SK-N-SH (cell line): ENCODE measurements around the gene DCTN3. TPM values are rescaled to one million over a fixed set of nuclear protein-coding genes. Genes with fewer than 3 reads are reported as not detected.

Experiments
- CTCF ChIA-PET: fragments of 300-600, 350-600 bp; formaldehyde crosslinking; extraction: SDS; loops from one replicate; lab custom pipeline; 2021; lab: Yijun Ruan, JAX
- POLR2A ChIA-PET: fragments of 350-600 bp; sonication (Branson Sonifier 250); formaldehyde crosslinking; extraction: SDS; loops from one replicate; lab custom pipeline; 2020; ENCODE audit warnings: antibody characterized with exemption, inconsistent platforms; lab: Yijun Ruan, JAX
- DNase-seq: peaks from one replicate; pipeline ENCODE4 v3.0.0; 2012
- H2AFZ ChIP-seq: fragments of 200-600 bp; sonication (generic); 2 replicates; pipeline ENCODE4 v1.8.1; 2016; ENCODE audit warnings: antibody characterized with exemption, mild to moderate bottlenecking, low read depth
- H3F3A ChIP-seq: fragments of 200-600 bp; sonication (generic); replicated peaks from 2 replicates; pipeline ENCODE3; 2016; ENCODE audit warnings: antibody characterized with exemption, mild to moderate bottlenecking; ENCODE audit not compliant: insufficient read depth
- H3K27ac ChIP-seq, 2 experiments: fragments of 200-500 bp in 1 of 2; fragments of 200-600 bp in 1 of 2; sonication (Bioruptor generic) in 1 of 2; sonication (generic), shearing (Covaris generic) in 1 of 2; 2 replicates each; pipeline versions ENCODE4 v1.5.1 to v1.6.1; 2014 to 2016; ENCODE audit warnings: low read depth in 2 of 2, inconsistent platforms in 1 of 2, low read length in 1 of 2, mild to moderate bottlenecking in 1 of 2, mixed read lengths in 1 of 2
- H3K27me3 ChIP-seq: fragments of 200-600 bp; sonication (generic), shearing (Covaris generic); 2 replicates; pipeline ENCODE4 v1.6.1; 2016; ENCODE audit warnings: mixed run types; ENCODE audit not compliant: insufficient read depth
- H3K36me3 ChIP-seq, 2 experiments: fragments of 200-500 bp in 1 of 2; fragments of 200-600 bp in 1 of 2; sonication (Bioruptor generic) in 1 of 2; sonication (generic) in 1 of 2; replicated peaks in 1 of 2; 2 replicates each; pipeline versions ENCODE3 to v1.5.1; 2014 to 2016; ENCODE audit warnings: low read length in 1 of 2, mild to moderate bottlenecking in 1 of 2; ENCODE audit not compliant: insufficient read depth in 2 of 2, control insufficient read depth in 1 of 2
- H3K4me1 ChIP-seq, 2 experiments: fragments of 200-500 bp in 1 of 2; fragments of 200-600 bp in 1 of 2; sonication (Bioruptor generic) in 1 of 2; sonication (generic), shearing (Covaris generic) in 1 of 2; 2 replicates each; pipeline versions ENCODE4 v1.5.1 to v1.6.1; 2014 to 2016; ENCODE audit warnings: low read depth in 1 of 2, low read length in 1 of 2, mixed run types in 1 of 2; ENCODE audit not compliant: insufficient read depth in 2 of 2, control insufficient read depth in 1 of 2
- H3K4me2 ChIP-seq: fragments of 200-600 bp; sonication (generic), shearing (Covaris generic); 2 replicates; pipeline ENCODE4 v1.6.1; 2017; ENCODE audit warnings: mixed run types
- H3K4me3 ChIP-seq, 2 experiments: fragments of 200-500 bp in 1 of 2; fragments of 200-600 bp in 1 of 2; sonication (Bioruptor generic) in 1 of 2; sonication (generic), shearing (Covaris generic) in 1 of 2; 2 replicates each; pipeline versions ENCODE4 v1.5.1 to v1.8.1; 2014 to 2016; ENCODE audit warnings: low read depth in 2 of 2, inconsistent platforms in 1 of 2, low read length in 1 of 2, mild to moderate bottlenecking in 1 of 2, mixed read lengths in 1 of 2, moderate library complexity in 1 of 2
- H3K79me2 ChIP-seq: fragments of 200-600 bp; sonication (generic); 2 replicates; pipeline ENCODE4 v1.8.1; 2017; ENCODE audit warnings: mild to moderate bottlenecking; ENCODE audit not compliant: insufficient read depth
- H3K9ac ChIP-seq: fragments of 200-600 bp; sonication (generic); 2 replicates; pipeline ENCODE4 v1.6.1; 2017; ENCODE audit warnings: mixed run types
- H3K9me2 ChIP-seq: fragments of 200-600 bp; sonication (generic); 2 replicates; pipeline ENCODE4 v1.6.1; 2017; ENCODE audit warnings: mixed run types
- H3K9me3 ChIP-seq: fragments of 200-600 bp; sonication (generic); 2 replicates; pipeline ENCODE4 v1.6.1; 2017; ENCODE audit warnings: mixed run types, mild to moderate bottlenecking, moderate library complexity
- H4K20me1 ChIP-seq: fragments of 200-600 bp; sonication (generic); 2 replicates; pipeline ENCODE4 v1.6.1; 2017; ENCODE audit warnings: mild to moderate bottlenecking, mixed run types; ENCODE audit not compliant: insufficient read depth
- ELF1 ChIP-seq: IDR thresholded peaks from 2 replicates; pipeline ENCODE4 v1.4.0; 2012
- EZH2phosphoT487 ChIP-seq: fragments of 200-600 bp; sonication (generic); IDR thresholded peaks from 2 replicates; pipeline ENCODE4 v1.6.1; 2017; ENCODE audit warnings: low read depth, mixed run types, mild to moderate bottlenecking, antibody characterized with exemption, moderate library complexity, borderline replicate concordance
- FOSL2 ChIP-seq: IDR thresholded peaks from 2 replicates; pipeline ENCODE4 v1.4.0; 2012; ENCODE audit warnings: low read depth, mild to moderate bottlenecking, moderate library complexity, borderline replicate concordance
- GATA2 ChIP-seq: sonication (generic); formaldehyde crosslinking; IDR thresholded peaks from 2 replicates; pipeline ENCODE4 v1.5.0; 2020; ENCODE audit warnings: mild to moderate bottlenecking, missing genetic modification reagents
- JUND ChIP-seq: IDR thresholded peaks from 2 replicates; pipeline ENCODE4 v1.4.0; 2012
- MEF2A ChIP-seq: IDR thresholded peaks from 2 replicates; pipeline ENCODE4 v1.4.0; 2012; ENCODE audit warnings: low read depth, borderline replicate concordance
- MXI1 ChIP-seq: IDR thresholded peaks from 2 replicates; pipeline ENCODE4 v1.6.1; 2012; ENCODE audit warnings: mild to moderate bottlenecking, low read depth, low read length, improper control_type of control experiment
- NFIC ChIP-seq: IDR thresholded peaks from 2 replicates; pipeline ENCODE4 v1.4.0; 2012; ENCODE audit warnings: borderline replicate concordance
- POLR2AphosphoS5 ChIP-seq: IDR thresholded peaks from 2 replicates; pipeline ENCODE4 v1.6.1; 2012; ENCODE audit warnings: low read depth, low read length
- RCOR1 ChIP-seq: fragments of 150-350 bp; IDR thresholded peaks from 2 replicates; pipeline ENCODE4 v1.6.1; 2017; ENCODE audit warnings: antibody characterized with exemption, low read length
- RXRA ChIP-seq: IDR thresholded peaks from 2 replicates; pipeline ENCODE4 v1.4.0; 2012; ENCODE audit warnings: low read depth, mild to moderate bottlenecking, borderline replicate concordance
- SMC3 ChIP-seq: IDR thresholded peaks from 2 replicates; pipeline ENCODE4 v1.6.1; 2012; ENCODE audit warnings: low read depth, low read length, improper control_type of control experiment
- YY1 ChIP-seq: IDR thresholded peaks from 2 replicates; pipeline ENCODE4 v1.4.0; 2012; ENCODE audit warnings: low read depth, mild to moderate bottlenecking
- WGBS: methylation state at CpG from one replicate; pipeline ENCODE4 v1.1.6; 2017; ENCODE audit warnings: low lambda C conversion rate; 5-methylcytosine and 5-hydroxymethylcytosine counted together
- polyA plus RNA-seq, 3 experiments: library from polyadenylated mRNA; depleted of rRNA; stranded (reverse); fragments of >200 nt; gene quantifications; 2 replicates each; pipeline ENCODE4 v1.2.3, GENCODE V29; 2012
- TF ChIP-seq, protein P1 (sequence below): IDR thresholded peaks from 2 replicates; pipeline ENCODE4; 2012
- TF ChIP-seq, protein P2 (sequence below): IDR thresholded peaks from 2 replicates; pipeline ENCODE4 v1.4.0; 2012; ENCODE audit warnings: low read depth, borderline replicate concordance
- TF ChIP-seq, protein P3 (sequence below): IDR thresholded peaks from 2 replicates; pipeline ENCODE4 v1.4.0; 2012; ENCODE audit warnings: low read depth

The DCTN3 gene
- polyA plus RNA-seq, 1 of the 3 experiments (the other 2 are of a cell fraction) = 300 TPM

DNA sequence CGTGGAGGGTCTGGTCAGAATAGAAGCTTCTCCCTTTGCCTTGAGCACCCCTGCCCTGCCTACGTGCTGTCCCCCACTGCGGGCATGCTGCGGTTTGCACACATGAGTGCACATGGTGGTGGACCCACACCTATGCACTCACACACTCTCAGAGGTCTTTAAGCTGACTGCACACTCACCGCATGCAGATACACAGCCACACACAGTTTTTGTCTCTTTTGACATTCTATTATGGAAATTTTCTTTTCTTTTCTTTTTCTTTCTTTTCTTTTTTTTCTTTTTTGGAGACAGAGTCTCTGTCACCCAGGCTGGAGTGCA lies 9.2 kb upstream of the DCTN3 start:
- Histone ChIP-seq H3K4me1 (peaks cover 0 to 8% of the 10 kb centered on the region in 2 experiments; a peak in 1 of 4 replicates), H3K27ac (no peak overlapping the region), H3K4me2 (peak overlapping the region; percentile 78; the same call in 1 of the 2 replicates), H3K4me3 (peak overlapping the region; percentile 44 to 52; a peak in 1 of 4 replicates), H3K27me3 (peaks cover 21% of the 10 kb centered on the region; the same call in 1 of the 2 replicates), H3K36me3 (no peaks in the 10 kb centered on the region), H3K9me2 (no peaks in the 10 kb centered on the region), H3F3A (no peaks in the 10 kb centered on the region), H3K9ac (no peak overlapping the region), H2AFZ (no peak overlapping the region), H3K9me3 (no peaks in the 10 kb centered on the region), H4K20me1 (0 out of 2 replicates have a peak, but pooled peaks cover 3% of the 10 kb centered on the region), H3K79me2 (no peaks in the 10 kb centered on the region)
- TF ChIP-seq, protein P1, sequence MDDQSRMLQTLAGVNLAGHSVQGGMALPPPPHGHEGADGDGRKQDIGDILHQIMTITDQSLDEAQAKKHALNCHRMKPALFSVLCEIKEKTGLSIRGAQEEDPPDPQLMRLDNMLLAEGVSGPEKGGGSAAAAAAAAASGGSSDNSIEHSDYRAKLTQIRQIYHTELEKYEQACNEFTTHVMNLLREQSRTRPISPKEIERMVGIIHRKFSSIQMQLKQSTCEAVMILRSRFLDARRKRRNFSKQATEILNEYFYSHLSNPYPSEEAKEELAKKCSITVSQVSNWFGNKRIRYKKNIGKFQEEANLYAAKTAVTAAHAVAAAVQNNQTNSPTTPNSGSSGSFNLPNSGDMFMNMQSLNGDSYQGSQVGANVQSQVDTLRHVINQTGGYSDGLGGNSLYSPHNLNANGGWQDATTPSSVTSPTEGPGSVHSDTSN = no peak
- no peak for TF ChIP-seq ELF1
- TF ChIP-seq RCOR1 = no peak
- no peak for TF ChIP-seq MXI1
- ChIA-PET POLR2A (interaction anchor here (1.2 kb wide), 1 partner anchor 9 kb away, joined by 3 read pairs; no protein-coding TSS in a partner anchor), CTCF (interaction anchor here (0.6 to 12.3 kb wide), 8 partner anchors 14 to 82 kb away, joined by 3 to 256 read pairs (median 6); partner anchors contain the start of genes GALT and RPP25L)
- WGBS = 68% methylated on average over 2 of the region's 5 CpGs
- DNase-seq = no peak

DNA sequence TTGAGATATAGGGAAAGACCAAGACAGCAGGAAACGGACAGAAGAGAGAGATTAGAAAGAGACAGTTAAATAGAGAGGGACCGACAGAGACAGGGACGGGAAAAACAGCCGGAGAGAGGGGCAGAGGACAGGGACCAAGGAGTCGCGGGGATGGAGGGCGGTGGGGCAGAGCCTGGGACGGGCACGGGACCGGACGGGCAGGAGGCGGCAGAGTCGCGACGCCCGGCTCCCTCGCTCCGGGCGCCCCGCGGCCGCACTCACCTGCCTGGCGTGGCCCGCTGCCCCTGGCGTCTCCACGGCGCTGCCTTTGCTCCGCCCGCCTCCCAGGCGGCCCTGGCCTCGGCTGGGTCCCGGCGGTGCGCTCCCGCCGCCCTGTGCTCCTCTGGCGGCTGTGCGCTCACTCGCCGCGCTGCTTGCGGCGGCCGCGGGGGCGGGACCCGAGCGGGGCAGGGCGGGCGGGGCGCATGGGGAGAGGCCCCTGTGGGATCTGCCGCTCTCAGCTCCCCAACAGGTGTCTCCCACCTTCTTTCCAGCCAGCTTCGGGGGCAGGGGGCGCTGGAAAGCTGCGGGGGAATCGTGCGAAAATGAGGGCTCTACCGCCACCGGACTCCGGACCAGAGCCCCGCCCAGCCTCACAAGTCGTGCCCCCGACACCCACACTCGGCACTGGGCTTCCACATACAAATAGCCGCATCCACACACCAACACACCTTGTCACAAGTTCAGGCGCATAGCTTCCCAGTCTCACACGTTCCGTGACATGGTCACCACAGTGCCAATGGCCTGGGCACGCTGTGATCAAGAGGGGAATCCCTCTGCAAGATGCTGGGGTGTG lies 8.6 kb upstream of the DCTN3 start, which contains the start of gene ARID3C:
TSS of gene ARID3C (minus strand) at position 411 of the 835 bp plus-strand sequence. CDS start 1,052 bp downstream, outside the sequence.
- no peaks in the 10 kb centered on the region for H3K9me3 ChIP-seq
- no peaks in the 10 kb centered on the region for H3K9me2 ChIP-seq
- H3K36me3 ChIP-seq = no peaks in the 10 kb centered on the region
- H3F3A ChIP-seq = no peaks in the 10 kb centered on the region
- H3K79me2 ChIP-seq = no peaks in the 10 kb centered on the region
- H3K4me3 ChIP-seq = peak within 1 kb of the TSS; percentile 44 to 52
- H4K20me1 ChIP-seq = no peaks in the 10 kb centered on the region
- H3K27me3 ChIP-seq = peaks cover 21% of the 10 kb centered on the region; the same call in 1 of the 2 replicates
- TF ChIP-seq RXRA (no peak), POLR2AphosphoS5 (no peak), YY1 (no peak), ELF1 (no peak), GATA2 (CRISPR knock-in tag) (no peak), JUND (no peak), FOSL2 (no peak), MEF2A (no peak), SMC3 (no peak), NFIC (no peak), EZH2phosphoT487 (no peak)
- TF ChIP-seq, protein P2, sequence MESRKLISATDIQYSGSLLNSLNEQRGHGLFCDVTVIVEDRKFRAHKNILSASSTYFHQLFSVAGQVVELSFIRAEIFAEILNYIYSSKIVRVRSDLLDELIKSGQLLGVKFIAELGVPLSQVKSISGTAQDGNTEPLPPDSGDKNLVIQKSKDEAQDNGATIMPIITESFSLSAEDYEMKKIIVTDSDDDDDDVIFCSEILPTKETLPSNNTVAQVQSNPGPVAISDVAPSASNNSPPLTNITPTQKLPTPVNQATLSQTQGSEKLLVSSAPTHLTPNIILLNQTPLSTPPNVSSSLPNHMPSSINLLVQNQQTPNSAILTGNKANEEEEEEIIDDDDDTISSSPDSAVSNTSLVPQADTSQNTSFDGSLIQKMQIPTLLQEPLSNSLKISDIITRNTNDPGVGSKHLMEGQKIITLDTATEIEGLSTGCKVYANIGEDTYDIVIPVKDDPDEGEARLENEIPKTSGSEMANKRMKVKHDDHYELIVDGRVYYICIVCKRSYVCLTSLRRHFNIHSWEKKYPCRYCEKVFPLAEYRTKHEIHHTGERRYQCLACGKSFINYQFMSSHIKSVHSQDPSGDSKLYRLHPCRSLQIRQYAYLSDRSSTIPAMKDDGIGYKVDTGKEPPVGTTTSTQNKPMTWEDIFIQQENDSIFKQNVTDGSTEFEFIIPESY = no peak
- TF ChIP-seq, protein P3, sequence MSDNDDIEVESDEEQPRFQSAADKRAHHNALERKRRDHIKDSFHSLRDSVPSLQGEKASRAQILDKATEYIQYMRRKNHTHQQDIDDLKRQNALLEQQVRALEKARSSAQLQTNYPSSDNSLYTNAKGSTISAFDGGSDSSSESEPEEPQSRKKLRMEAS = no peak
- peak within 1 kb of the TSS; percentile 78 for H3K4me2 ChIP-seq
- 14% methylated on average over 27 of the region's 69 CpGs for WGBS
- CTCF ChIA-PET = interaction anchor here (0.6 to 12.3 kb wide), 9 partner anchors 14 to 81 kb away, joined by 3 to 256 read pairs (median 5); partner anchors contain the start of genes GALT and RPP25L
- peak; percentile 84 for DNase-seq
- POLR2A ChIA-PET = interaction anchor here (0.5 to 1.2 kb wide), 2 partner anchors 9 to 190 kb away, joined by 3 read pairs; no protein-coding TSS in a partner anchor
- no peak within 1 kb of the TSS for H3K9ac ChIP-seq
- H3K4me1 ChIP-seq = peaks cover 0 to 8% of the 10 kb centered on the region in 2 experiments; a peak in 1 of 4 replicates
- H2AFZ ChIP-seq = 0 out of 2 replicates have a peak within 1 kb of the TSS, but pooled peaks have one; percentile 46
- H3K27ac ChIP-seq = no peak within 1 kb of the TSS
